H1 (cell line): ENCODE results near the gene STAT4. TPM values are rescaled to one million over a fixed set of nuclear protein-coding genes. Genes with fewer than 3 reads are reported as not detected.

Experiments
- SIX5 ChIP-seq: IDR thresholded peaks from 2 replicates; pipeline ENCODE4 v1.6.1; 2011; ENCODE audit warnings: mild to moderate bottlenecking, low read depth, low read length
- TEAD4 ChIP-seq: IDR thresholded peaks from 2 replicates; pipeline ENCODE4 v1.6.1; 2012; ENCODE audit warnings: low read depth, low read length, inconsistent platforms, mixed read lengths
- polyA plus RNA-seq, 7 experiments: library from polyadenylated mRNA; depleted of rRNA in 3 of 7; stranded (reverse) in 5 of 7; unstranded in 2 of 7; fragments of >200 nt in 5 of 7; fragments of 200-250 nt in 2 of 7; gene quantifications; 1 replicate in 5 of 7; 2 replicates in 1 of 7; 4 replicates in 1 of 7; pipeline versions ENCODE4 v1.2.1 to v1.2.3, GENCODE V29; 2011 to 2013; ENCODE audit warnings: missing spikeins in 2 of 7, mixed read lengths in 2 of 7
- total RNA-seq: library from RNA; stranded (reverse); fragmentation: NEBNext Ultra II Directional; extraction: Animal tissue kit (Norgen Biotek cat#: 25700); gene quantifications from 2 replicates; pipeline ENCODE4 v1.2.1, GENCODE V29; 2021

STAT4 gene
- total and polyA plus RNA-seq, 2 of the 8 experiments (the other 6 are each of a cell fraction or from before 2014, with no cell fraction given): 0.36 to 0.63 TPM

DNA sequence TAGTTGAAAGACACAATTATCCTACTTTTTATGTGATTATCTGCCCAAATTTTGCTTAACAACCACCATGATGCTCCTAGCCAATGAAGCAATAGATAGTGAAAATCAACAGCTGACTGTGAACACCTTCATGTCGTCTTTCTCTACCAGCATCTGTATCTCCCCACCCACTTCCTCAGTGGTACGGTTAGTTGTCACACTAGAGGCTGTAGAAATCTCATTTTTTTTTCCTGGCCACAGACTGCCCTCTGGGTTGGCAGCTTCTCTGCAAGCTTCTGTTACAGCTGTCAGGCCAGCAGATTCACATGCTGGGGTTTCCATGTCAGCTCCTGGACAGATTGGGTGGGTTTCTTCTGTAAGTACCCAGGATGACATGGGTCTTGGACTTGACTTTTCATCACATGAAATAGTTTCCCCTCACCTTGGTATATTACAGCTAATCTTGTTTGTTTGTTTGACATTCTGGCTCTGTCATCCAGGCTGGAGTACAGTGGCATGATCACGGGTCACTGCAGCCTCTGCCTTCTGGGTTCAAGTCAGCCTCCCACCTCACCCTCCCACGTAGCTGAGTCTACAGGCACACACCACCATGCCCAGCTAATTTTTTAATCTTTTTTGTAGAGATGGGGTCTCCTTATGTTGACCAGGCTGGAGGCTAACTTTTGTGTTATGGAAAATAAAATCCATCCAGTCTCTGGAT, 24.3 kb downstream of the STAT4 start (continued):
- TF ChIP-seq TEAD4 (no peak), SIX5 (no peak)
